Measurements from ENCODE around the gene SND1.

- TF ChIP-seq POLR2A (IDR thresholded peaks at IDR 0.05) (no peak), CTCF (IDR thresholded peaks at IDR 0.05) (no peak)
These were observed 32.0 kb downstream of the SND1 start for GRCh38 chr7:127683776-127684681.

Data from esophagus squamous epithelium (tissue), 4 donors.